HCT116 (cell line): ENCODE measurements around the gene SHISAL2A.

Experiments used
- ATF3 ChIP-seq: IDR thresholded peaks from 2 replicates; pipeline ENCODE4 v1.6.1; 2012
- CBX3 ChIP-seq: IDR thresholded peaks from 2 replicates; pipeline ENCODE4 v1.6.1; 2012; ENCODE audit warnings: low read depth
- CEBPB ChIP-seq: IDR thresholded peaks from 2 replicates; pipeline ENCODE4 v1.6.1; 2012; ENCODE audit warnings: low read depth
- CTCF ChIP-seq, 3 experiments: fragments of 200-600 bp in 1 of 3; sonication (generic) in 1 of 3; IDR thresholded peaks in 2 of 3; conservative IDR thresholded peaks in 1 of 3; 2 replicates each; pipeline ENCODE4 v1.5.1; 2012 to 2017; ENCODE audit warnings: low read depth in 2 of 3, low read length in 2 of 3, antibody characterized with exemption in 1 of 3, borderline replicate concordance in 1 of 3, control low read depth in 1 of 3, mild to moderate bottlenecking in 1 of 3, mixed read lengths in 1 of 3, mixed run types in 1 of 3, moderate library complexity in 1 of 3; ENCODE audit not compliant: insufficient read depth in 1 of 3
- ELF1 ChIP-seq: IDR thresholded peaks from 2 replicates; pipeline ENCODE4 v1.6.1; 2012; ENCODE audit warnings: low read depth, borderline replicate concordance
- EZH2 ChIP-seq: fragments of 200-600 bp; sonication (generic); IDR thresholded peaks from 2 replicates; pipeline ENCODE4 v1.6.1; 2017; ENCODE audit warnings: antibody characterized with exemption, mixed run types
- FOSL1 ChIP-seq: IDR thresholded peaks from 2 replicates; pipeline ENCODE4 v1.6.1; 2012; ENCODE audit warnings: low read depth
- MAX ChIP-seq: IDR thresholded peaks from 2 replicates; pipeline ENCODE4 v1.6.1; 2012
- POLR2A ChIP-seq: IDR thresholded peaks from 2 replicates; pipeline ENCODE4 v1.7.0; 2011; ENCODE audit warnings: borderline replicate concordance; ENCODE audit not compliant: insufficient read depth, insufficient read length; ENCODE audit errors: extremely low read depth
- POLR2AphosphoS5 ChIP-seq: IDR thresholded peaks from 2 replicates; pipeline ENCODE4 v1.6.1; 2011; ENCODE audit warnings: mild to moderate bottlenecking, low read depth, low read length, moderate library complexity
- REST ChIP-seq: IDR thresholded peaks from 2 replicates; pipeline ENCODE4 v1.6.1; 2012; ENCODE audit warnings: low read depth
- SP1 ChIP-seq: IDR thresholded peaks from 2 replicates; pipeline ENCODE4 v1.6.1; 2012; ENCODE audit warnings: low read depth
- SRF ChIP-seq: IDR thresholded peaks from 2 replicates; pipeline ENCODE4 v1.6.1; 2012; ENCODE audit warnings: low read depth
- ZNF274 ChIP-seq: fragments of 200-500 bp; sonication (Bioruptor generic); IDR thresholded peaks from 2 replicates; pipeline ENCODE4 v1.6.1; 2014; ENCODE audit warnings: mild to moderate bottlenecking, low read depth, low read length, inconsistent platforms

- TF ChIP-seq SP1 = no peak
- TF ChIP-seq POLR2A = no peak
- TF ChIP-seq CTCF (IDR thresholded peaks at IDR 0.05 in 2 of 3, conservative IDR thresholded peaks at IDR 0.05 in 1 of 3; ENCODE audit: borderline replicate concordance in 1 of 3, insufficient read depth in 1 of 3, low read depth in 2 of 3, low read length in 2 of 3) = no peak
- no peak for TF ChIP-seq ATF3
- TF ChIP-seq POLR2AphosphoS5 = no peak
- TF ChIP-seq REST = no peak
- TF ChIP-seq MAX = no peak
- no peak for TF ChIP-seq SRF
- TF ChIP-seq CEBPB = no peak
- no peak for TF ChIP-seq FOSL1
- TF ChIP-seq CBX3 = no peak
- no peak for TF ChIP-seq EZH2
- no peak for TF ChIP-seq ELF1
- TF ChIP-seq ZNF274 = no peak
Measured at GRCh38 chr1:52601991-52602855, 30.7 kb upstream of the SHISAL2A start, which contains the start of gene GPX7.
